SU-DHL-6 (cell line): ENCODE measurements around the gene PVALEF.

Source experiments
- H2AFZ ChIP-seq: fragments of 200-600 bp; sonication (generic); 2 replicates; pipeline ENCODE4 v1.6.1; 2014; ENCODE audit warnings: low read depth, mild to moderate bottlenecking, moderate library complexity, mixed read lengths, antibody characterized with exemption, low read length; ENCODE audit not compliant: severe bottlenecking
- H3F3A ChIP-seq: fragments of 200-600 bp; shearing (Covaris generic); 2 replicates; pipeline ENCODE4 v1.6.0; 2016; ENCODE audit warnings: antibody characterized with exemption, mild to moderate bottlenecking; ENCODE audit not compliant: insufficient read depth
- H3K27ac ChIP-seq: fragments of 200-600 bp; sonication (generic); 2 replicates; pipeline ENCODE4 v1.5.1; 2016; ENCODE audit warnings: low read depth, mild to moderate bottlenecking, low read length, moderate library complexity, mixed read lengths
- H3K27me3 ChIP-seq: fragments of 200-600 bp; sonication (generic), shearing (Covaris generic); 2 replicates; pipeline ENCODE4 v1.6.0; 2014; ENCODE audit warnings: mild to moderate bottlenecking, low read length
- H3K36me3 ChIP-seq: fragments of 200-600 bp; sonication (generic); 2 replicates; pipeline ENCODE4 v1.6.1; 2014; ENCODE audit warnings: mild to moderate bottlenecking, low read length, mixed read lengths
- H3K4me2 ChIP-seq: fragments of 300-600, 200-600 bp; shearing (Covaris generic), sonication (generic); 2 replicates; pipeline ENCODE4 v1.6.0; 2014; ENCODE audit warnings: low read length, low read depth, mild to moderate bottlenecking; ENCODE audit not compliant: poor library complexity, severe bottlenecking
- H3K4me3 ChIP-seq: fragments of 200-600 bp; sonication (generic); 2 replicates; pipeline ENCODE4 v1.5.1; 2014; ENCODE audit warnings: antibody characterized with exemption, low read length, mild to moderate bottlenecking, mixed read lengths; ENCODE audit not compliant: insufficient read depth, poor library complexity, severe bottlenecking
- H3K79me2 ChIP-seq: fragments of 200-600 bp; sonication (generic); 2 replicates; pipeline ENCODE4 v1.6.1; 2014; ENCODE audit warnings: mild to moderate bottlenecking, low read length, moderate library complexity; ENCODE audit not compliant: insufficient read depth
- H3K9ac ChIP-seq: fragments of 200-600 bp; sonication (generic); 2 replicates; pipeline ENCODE4 v1.7.0; 2014; ENCODE audit warnings: mild to moderate bottlenecking, low read length
- H3K9me2 ChIP-seq: fragments of 200-600 bp; sonication (generic); replicated peaks from 2 replicates; pipeline ENCODE4 v1.6.1; 2014; ENCODE audit warnings: low read length; ENCODE audit not compliant: insufficient read depth
- H3K9me3 ChIP-seq: fragments of 200-600 bp; sonication (generic); 2 replicates; pipeline ENCODE4 v1.6.1; 2014; ENCODE audit warnings: low read length, mixed read lengths; ENCODE audit not compliant: insufficient read depth
- H4K20me1 ChIP-seq: fragments of 200-600 bp; sonication (generic); 2 replicates; pipeline ENCODE4 v1.6.1; 2014; ENCODE audit warnings: low read depth, mild to moderate bottlenecking, antibody characterized with exemption, low read length, moderate library complexity, mixed read lengths
- EZH2phosphoT487 ChIP-seq: fragments of 200-600 bp; sonication (generic), shearing (Covaris generic); conservative IDR thresholded peaks from 2 replicates; pipeline ENCODE4 v1.6.1; 2018; ENCODE audit warnings: mild to moderate bottlenecking, antibody characterized with exemption, low read length, moderate library complexity, mixed read lengths
- TF ChIP-seq, protein P1 (sequence below): fragments of 200-600 bp; sonication (generic); IDR thresholded peaks from one replicate; pipeline ENCODE4 v1.5.1; 2017; ENCODE audit warnings: antibody characterized with exemption, mild to moderate bottlenecking, low read length, moderate library complexity; ENCODE audit not compliant: insufficient read depth, poor library complexity, severe bottlenecking

PVALEF gene

DNA sequence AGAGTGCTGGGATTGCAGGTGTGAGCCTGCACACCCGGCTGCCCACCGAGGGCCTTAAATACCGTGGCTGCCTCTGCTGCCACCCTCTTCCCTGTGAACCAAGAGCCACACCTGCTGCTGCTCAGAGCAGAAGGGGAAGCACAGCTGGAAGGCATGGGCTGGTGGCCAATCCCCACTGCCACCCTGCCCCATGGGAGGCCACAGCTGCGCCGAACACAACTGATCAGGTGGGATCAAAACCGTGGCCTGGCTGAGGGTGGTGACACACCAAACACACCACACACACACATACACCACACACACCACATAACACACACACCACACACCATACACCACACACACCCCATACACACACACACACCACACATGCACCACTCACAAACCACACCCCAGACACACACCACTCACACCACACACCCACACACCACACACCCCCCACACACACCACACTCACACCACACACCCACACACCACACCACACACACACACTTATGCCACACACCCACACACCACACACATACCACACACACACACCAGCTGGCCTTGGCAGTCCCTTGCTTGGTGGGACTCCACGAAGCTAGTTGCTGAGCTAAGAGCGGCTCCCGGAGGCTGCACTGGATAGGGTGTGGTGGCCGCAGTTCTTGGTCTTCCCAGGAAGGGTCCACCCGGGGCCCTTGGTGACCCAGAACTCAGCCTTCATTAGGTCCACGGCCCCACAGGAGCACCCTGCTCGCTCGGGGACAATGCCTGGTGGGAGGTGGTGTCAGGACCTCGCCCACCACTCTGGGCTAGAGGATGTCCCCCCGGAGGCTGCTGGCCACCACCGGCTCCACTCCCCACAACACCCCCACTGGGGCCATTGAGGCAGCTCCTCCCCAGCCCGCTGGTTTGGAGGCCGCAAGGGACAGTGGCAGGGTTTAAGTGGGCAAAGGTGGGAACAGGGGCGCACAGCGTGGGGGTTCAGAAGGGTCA lies 42.6 kb downstream of the PVALEF start:
- Histone ChIP-seq H3K4me3 (no peak overlapping the region), H3K79me2 (no peaks in the 10 kb centered on the region), H3K27me3 (no peaks in the 10 kb centered on the region), H3K9me3 (no peaks in the 10 kb centered on the region), H3K9ac (no peak overlapping the region), H3K27ac (no peak overlapping the region), H4K20me1 (no peaks in the 10 kb centered on the region), H2AFZ (no peak overlapping the region), H3K4me2 (no peak overlapping the region), H3F3A (no peaks in the 10 kb centered on the region), H3K36me3 (no peaks in the 10 kb centered on the region), H3K9me2 (no peaks in the 10 kb centered on the region)
- TF ChIP-seq EZH2phosphoT487: no peak
- TF ChIP-seq, protein P1, sequence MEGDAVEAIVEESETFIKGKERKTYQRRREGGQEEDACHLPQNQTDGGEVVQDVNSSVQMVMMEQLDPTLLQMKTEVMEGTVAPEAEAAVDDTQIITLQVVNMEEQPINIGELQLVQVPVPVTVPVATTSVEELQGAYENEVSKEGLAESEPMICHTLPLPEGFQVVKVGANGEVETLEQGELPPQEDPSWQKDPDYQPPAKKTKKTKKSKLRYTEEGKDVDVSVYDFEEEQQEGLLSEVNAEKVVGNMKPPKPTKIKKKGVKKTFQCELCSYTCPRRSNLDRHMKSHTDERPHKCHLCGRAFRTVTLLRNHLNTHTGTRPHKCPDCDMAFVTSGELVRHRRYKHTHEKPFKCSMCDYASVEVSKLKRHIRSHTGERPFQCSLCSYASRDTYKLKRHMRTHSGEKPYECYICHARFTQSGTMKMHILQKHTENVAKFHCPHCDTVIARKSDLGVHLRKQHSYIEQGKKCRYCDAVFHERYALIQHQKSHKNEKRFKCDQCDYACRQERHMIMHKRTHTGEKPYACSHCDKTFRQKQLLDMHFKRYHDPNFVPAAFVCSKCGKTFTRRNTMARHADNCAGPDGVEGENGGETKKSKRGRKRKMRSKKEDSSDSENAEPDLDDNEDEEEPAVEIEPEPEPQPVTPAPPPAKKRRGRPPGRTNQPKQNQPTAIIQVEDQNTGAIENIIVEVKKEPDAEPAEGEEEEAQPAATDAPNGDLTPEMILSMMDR: no peak

DNA sequence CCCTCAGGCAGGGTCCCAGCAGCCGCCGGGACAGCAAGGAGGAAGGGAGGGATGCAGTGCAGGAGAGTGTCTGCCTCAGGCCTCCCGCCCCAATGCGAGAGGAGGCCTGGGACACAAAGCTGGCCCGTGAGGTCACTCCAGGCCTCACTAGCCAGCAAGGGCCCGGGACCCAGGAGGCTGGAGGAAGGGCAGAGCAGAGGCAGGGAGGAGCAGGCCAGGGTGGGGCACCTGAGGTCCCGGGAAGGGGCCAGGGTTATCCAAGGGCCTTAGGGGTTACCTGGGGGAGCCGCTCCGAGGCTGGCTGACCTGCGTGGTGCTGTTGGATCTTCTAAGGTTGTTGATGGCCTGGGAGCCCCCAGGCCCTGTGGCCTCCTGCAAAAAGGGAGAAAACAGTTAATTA lies 43.3 kb downstream of the PVALEF start:
- H3K4me3 ChIP-seq: no peak overlapping the region
- no peaks in the 10 kb centered on the region for H3K36me3 ChIP-seq
- no peak overlapping the region for H3K9ac ChIP-seq
- H3K27me3 ChIP-seq: no peaks in the 10 kb centered on the region
- no peaks in the 10 kb centered on the region for H3F3A ChIP-seq
- H3K27ac ChIP-seq: no peak overlapping the region
- no peaks in the 10 kb centered on the region for H3K9me3 ChIP-seq
- no peak overlapping the region for H2AFZ ChIP-seq
- H3K79me2 ChIP-seq: no peaks in the 10 kb centered on the region
- no peaks in the 10 kb centered on the region for H3K9me2 ChIP-seq
- H4K20me1 ChIP-seq: no peaks in the 10 kb centered on the region
- TF ChIP-seq EZH2phosphoT487: no peak
- TF ChIP-seq, protein P1: no peak
- H3K4me2 ChIP-seq: no peak overlapping the region

DNA sequence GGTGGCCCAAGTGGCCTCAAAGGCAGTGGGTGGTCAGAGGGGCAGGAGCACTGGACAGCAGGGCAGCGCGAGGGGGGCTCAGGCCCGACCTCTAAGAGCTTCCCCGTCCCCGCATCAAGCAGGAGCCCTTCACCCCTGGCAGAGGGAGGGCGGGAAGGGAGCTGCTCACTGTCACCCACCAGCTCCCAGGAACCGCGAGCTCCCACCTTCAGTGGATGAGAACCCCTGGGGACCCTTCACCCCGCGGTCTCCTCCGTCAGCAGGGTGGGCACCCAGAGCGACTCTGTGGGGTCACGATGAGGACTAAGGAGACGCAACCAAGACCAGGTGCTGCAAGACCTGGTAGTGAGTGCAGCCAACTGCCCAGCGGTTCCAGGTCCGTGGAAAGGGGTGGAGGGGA lies 43.8 kb downstream of the PVALEF start:
- no peaks in the 10 kb centered on the region for H3K79me2 ChIP-seq
- H3K36me3 ChIP-seq: no peaks in the 10 kb centered on the region
- no peak overlapping the region for H3K4me3 ChIP-seq
- TF ChIP-seq EZH2phosphoT487: no peak
- TF ChIP-seq, protein P1: no peak
- H3K27me3 ChIP-seq: no peaks in the 10 kb centered on the region
- no peak overlapping the region for H3K4me2 ChIP-seq
- no peaks in the 10 kb centered on the region for H4K20me1 ChIP-seq
- H3K9ac ChIP-seq: no peak overlapping the region
- no peak overlapping the region for H3K27ac ChIP-seq
- H3F3A ChIP-seq: no peaks in the 10 kb centered on the region
- H3K9me3 ChIP-seq: no peaks in the 10 kb centered on the region
- no peaks in the 10 kb centered on the region for H3K9me2 ChIP-seq
- no peak overlapping the region for H2AFZ ChIP-seq
